ENCODE measurements around the gene SRBD1. TPM values are rescaled to one million over a fixed set of nuclear protein-coding genes. Genes with fewer than 3 reads are reported as not detected.

The SRBD1 gene
- total RNA-seq, 1 experiment from 2014 or later, result 14.4 TPM

DNA sequence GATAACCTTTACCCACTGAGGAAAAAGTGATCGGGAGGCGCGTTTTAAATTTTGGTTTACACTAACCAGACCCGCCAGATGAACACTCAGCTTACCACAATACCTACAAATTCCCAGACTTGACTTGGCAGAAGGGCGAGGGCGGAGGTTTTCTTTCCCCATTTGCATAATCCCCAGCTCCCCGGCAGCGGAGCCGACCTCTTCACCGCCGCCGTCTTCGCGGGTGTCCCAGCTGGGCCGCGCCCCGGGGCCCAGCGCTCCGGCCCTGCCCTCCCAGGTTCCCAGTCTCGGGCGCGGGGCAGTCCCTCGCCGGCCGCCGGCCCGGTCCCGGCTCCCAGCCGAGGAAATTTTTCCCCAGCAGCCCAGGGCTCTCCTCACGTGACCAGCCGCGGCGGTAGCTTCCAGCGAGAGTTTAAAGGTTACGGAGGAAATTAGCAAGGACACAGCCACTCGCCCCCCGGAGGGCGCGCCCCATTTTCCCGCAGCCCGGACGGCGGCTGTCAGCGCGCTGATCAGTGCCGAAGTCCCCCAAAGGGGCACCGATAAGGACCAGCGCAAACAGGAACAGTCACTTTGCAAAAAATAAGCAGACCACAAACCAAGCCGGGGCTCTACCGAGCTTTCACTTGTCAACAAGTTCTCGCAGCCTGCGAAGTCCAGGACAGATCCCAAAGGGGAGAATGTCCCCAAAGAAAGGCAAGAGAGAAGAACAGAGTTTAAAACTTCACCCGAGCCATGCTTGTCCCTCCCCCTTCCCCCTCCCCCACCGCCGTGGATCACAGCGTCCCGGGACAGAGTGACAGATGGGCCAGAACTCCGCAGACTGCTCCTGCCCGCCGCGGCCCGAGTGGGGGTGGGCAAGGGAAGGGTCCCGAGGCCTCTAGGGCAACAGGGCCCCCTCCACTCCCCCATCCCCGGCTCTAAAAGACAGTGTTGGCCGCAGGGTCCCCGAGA, 39.1 kb upstream of the SRBD1 start:
- CTCF ChIA-PET, result interaction anchor here (0.6 to 1.9 kb wide), 10 partner anchors 12 to 288 kb away, joined by 3 to 14 read pairs (median 3); no protein-coding TSS in a partner anchor
- H3K9me3 Mint-ChIP-seq (ENCODE audit: low read depth, unreplicated experiment), result no peaks in the 10 kb centered on the region
- intact Hi-C loops (cut with micrococcal nuclease; ENCODE audit: unreplicated experiment), result loop anchor here (1.0 kb wide), 1 partner anchor 128 kb away; no protein-coding TSS in a partner anchor
- peaks cover 42% of the 10 kb centered on the region for H3K36me3 Mint-ChIP-seq (ENCODE audit: insufficient read depth, unreplicated experiment)
- DNase-seq, result peak; percentile 67
- peaks cover 25% of the 10 kb centered on the region for H3K4me1 Mint-ChIP-seq (ENCODE audit: low read depth, unreplicated experiment)
- TF ChIP-seq, protein P1, sequence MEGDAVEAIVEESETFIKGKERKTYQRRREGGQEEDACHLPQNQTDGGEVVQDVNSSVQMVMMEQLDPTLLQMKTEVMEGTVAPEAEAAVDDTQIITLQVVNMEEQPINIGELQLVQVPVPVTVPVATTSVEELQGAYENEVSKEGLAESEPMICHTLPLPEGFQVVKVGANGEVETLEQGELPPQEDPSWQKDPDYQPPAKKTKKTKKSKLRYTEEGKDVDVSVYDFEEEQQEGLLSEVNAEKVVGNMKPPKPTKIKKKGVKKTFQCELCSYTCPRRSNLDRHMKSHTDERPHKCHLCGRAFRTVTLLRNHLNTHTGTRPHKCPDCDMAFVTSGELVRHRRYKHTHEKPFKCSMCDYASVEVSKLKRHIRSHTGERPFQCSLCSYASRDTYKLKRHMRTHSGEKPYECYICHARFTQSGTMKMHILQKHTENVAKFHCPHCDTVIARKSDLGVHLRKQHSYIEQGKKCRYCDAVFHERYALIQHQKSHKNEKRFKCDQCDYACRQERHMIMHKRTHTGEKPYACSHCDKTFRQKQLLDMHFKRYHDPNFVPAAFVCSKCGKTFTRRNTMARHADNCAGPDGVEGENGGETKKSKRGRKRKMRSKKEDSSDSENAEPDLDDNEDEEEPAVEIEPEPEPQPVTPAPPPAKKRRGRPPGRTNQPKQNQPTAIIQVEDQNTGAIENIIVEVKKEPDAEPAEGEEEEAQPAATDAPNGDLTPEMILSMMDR (IDR thresholded peaks at IDR 0.05; ENCODE audit: unreplicated experiment), result no peak
- H3K27me3 Mint-ChIP-seq (ENCODE audit: unreplicated experiment), result no peaks in the 10 kb centered on the region
- BruUV-seq (replicated peaks), result no TSS peak
- H3K27ac Mint-ChIP-seq (ENCODE audit: unreplicated experiment), result peak overlapping the region; percentile 94
- H3K4me3 Mint-ChIP-seq (ENCODE audit: low read depth, unreplicated experiment), result peak overlapping the region; percentile 94

DNA sequence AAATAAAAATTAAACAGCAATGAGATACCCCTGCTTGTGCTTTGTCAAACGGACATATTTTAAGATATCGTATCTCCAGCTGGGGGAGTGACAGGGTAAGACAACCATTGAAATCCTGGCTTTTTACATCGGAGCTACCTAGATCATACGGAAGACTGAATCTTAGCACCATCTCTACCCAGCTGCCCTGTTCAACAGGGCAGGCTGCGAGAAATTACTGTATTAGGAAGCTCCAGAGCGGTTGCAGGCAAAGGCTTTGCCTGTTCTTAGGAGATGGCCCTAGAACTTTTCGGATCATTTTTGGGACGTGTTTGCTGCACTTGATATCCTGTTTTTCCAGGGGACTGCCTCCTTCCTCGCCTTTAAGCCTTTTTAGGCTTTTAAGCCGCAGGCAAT, 38.4 kb upstream of the SRBD1 start:
- Mint-ChIP-seq H3K36me3 (ENCODE audit: insufficient read depth, unreplicated experiment) (peaks cover 42% of the 10 kb centered on the region), H3K9me3 (ENCODE audit: low read depth, unreplicated experiment) (no peaks in the 10 kb centered on the region), H3K27me3 (ENCODE audit: unreplicated experiment) (no peaks in the 10 kb centered on the region), H3K4me3 (ENCODE audit: low read depth, unreplicated experiment) (peak overlapping the region; percentile 94), H3K27ac (ENCODE audit: unreplicated experiment) (peak overlapping the region; percentile 94), H3K4me1 (ENCODE audit: low read depth, unreplicated experiment) (peaks cover 25% of the 10 kb centered on the region)
- DNase-seq, result no peak
- CTCF ChIA-PET, result interaction anchor here (1.2 to 1.9 kb wide), 5 partner anchors 26 to 289 kb away, joined by 3 to 14 read pairs (median 6); no protein-coding TSS in a partner anchor
- intact Hi-C loops (cut with micrococcal nuclease; ENCODE audit: unreplicated experiment), result loop anchor here (1.0 kb wide), 1 partner anchor 129 kb away; no protein-coding TSS in a partner anchor
- TF ChIP-seq, protein P1 (IDR thresholded peaks at IDR 0.05; ENCODE audit: unreplicated experiment), result no peak
- TSS peak; percentile 65 for BruUV-seq (replicated peaks)

DNA sequence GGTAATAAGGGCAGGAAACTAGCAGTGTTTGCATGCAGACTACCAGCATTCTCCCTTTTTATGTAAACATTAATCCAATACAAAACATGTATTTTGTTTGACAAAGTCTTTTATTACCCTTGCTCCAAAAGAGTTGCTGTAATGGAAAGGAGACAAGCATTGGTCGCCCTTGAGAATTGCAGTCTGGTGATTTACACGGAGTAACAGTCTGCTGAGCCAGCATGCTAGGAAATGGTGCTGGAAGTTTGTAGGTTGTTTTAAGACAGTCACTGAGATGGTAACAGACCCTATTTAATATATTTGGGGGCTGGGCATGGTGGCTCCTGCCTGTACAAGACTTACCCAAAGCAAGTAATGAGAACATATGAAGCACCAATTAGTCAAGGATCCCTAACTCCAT, 37.6 kb upstream of the SRBD1 start:
- Mint-ChIP-seq H3K4me3 (ENCODE audit: low read depth, unreplicated experiment) (no peak overlapping the region), H3K36me3 (ENCODE audit: insufficient read depth, unreplicated experiment) (peaks cover 42% of the 10 kb centered on the region), H3K27me3 (ENCODE audit: unreplicated experiment) (no peaks in the 10 kb centered on the region), H3K27ac (ENCODE audit: unreplicated experiment) (no peak overlapping the region), H3K4me1 (ENCODE audit: low read depth, unreplicated experiment) (peaks cover 24% of the 10 kb centered on the region), H3K9me3 (ENCODE audit: low read depth, unreplicated experiment) (no peaks in the 10 kb centered on the region)
- no peak for DNase-seq
- CTCF ChIA-PET, result no interaction called here
- intact Hi-C loops (cut with micrococcal nuclease; ENCODE audit: unreplicated experiment), result loop anchor here (1.0 kb wide), 1 partner anchor 130 kb away; no protein-coding TSS in a partner anchor
- BruUV-seq (replicated peaks), result no TSS peak
- TF ChIP-seq, protein P1 (IDR thresholded peaks at IDR 0.05; ENCODE audit: unreplicated experiment), result no peak

DNA sequence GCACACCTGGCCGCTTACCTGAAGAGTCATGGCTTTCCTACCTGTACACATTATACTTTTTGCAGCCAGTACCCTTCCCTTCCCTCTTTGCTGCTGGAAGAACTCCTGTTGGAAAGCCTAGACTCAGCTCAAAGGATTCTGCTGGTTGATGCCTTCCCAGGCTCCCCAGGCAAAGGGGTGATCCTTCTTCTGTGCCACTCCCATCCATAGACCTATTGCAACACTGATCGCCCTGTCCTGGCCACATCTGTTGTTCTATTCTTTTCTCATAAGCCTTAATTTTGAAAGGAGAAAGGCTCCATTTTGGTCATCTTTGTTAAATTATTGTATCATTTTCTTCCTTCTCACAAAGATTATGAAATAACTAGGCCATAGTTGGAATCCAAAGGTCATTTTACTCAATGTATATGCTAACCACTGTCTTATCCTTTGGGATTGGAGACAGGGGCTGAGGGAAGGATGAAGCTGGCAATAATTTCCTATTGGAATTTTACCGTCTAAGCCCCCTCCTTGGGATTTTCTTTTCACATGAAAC, 37.0 kb upstream of the SRBD1 start:
- TF ChIP-seq, protein P1 (IDR thresholded peaks at IDR 0.05; ENCODE audit: unreplicated experiment), result no peak
- no TSS peak for BruUV-seq (replicated peaks)
- intact Hi-C loops (cut with micrococcal nuclease; ENCODE audit: unreplicated experiment), result no loop called here
- Mint-ChIP-seq H3K9me3 (ENCODE audit: low read depth, unreplicated experiment) (no peaks in the 10 kb centered on the region), H3K27ac (ENCODE audit: unreplicated experiment) (no peak overlapping the region), H3K36me3 (ENCODE audit: insufficient read depth, unreplicated experiment) (peaks cover 44% of the 10 kb centered on the region), H3K27me3 (ENCODE audit: unreplicated experiment) (peaks cover 5% of the 10 kb centered on the region), H3K4me3 (ENCODE audit: low read depth, unreplicated experiment) (no peak overlapping the region), H3K4me1 (ENCODE audit: low read depth, unreplicated experiment) (peaks cover 24% of the 10 kb centered on the region)
- CTCF ChIA-PET, result no interaction called here
- DNase-seq, result no peak
